Loucy (cell line): Measurements from ENCODE around the gene YES1.

Experiments used
- H2AFZ ChIP-seq: fragments of 200-600 bp; sonication (generic); 2 replicates; pipeline ENCODE4 v1.6.0; 2016; ENCODE audit warnings: antibody characterized with exemption, mild to moderate bottlenecking, low read length, moderate library complexity
- H3F3A ChIP-seq: fragments of 200-600 bp; 2 replicates; pipeline ENCODE4 v1.6.0; 2016; ENCODE audit warnings: antibody characterized with exemption, low read depth, mild to moderate bottlenecking
- H3K27me3 ChIP-seq: fragments of 200-600 bp; sonication (generic); 2 replicates; pipeline ENCODE4 v1.6.1; 2014; ENCODE audit warnings: low read length, mild to moderate bottlenecking; ENCODE audit not compliant: insufficient read depth, poor library complexity, severe bottlenecking
- H3K36me3 ChIP-seq: fragments of 200-600 bp; sonication (generic); 2 replicates; pipeline ENCODE4 v1.6.1; 2016; ENCODE audit warnings: low read length; ENCODE audit not compliant: insufficient read depth
- H3K4me1 ChIP-seq: fragments of 200-600 bp; sonication (generic); 2 replicates; pipeline ENCODE4 v1.5.1; 2014; ENCODE audit warnings: low read length, mild to moderate bottlenecking; ENCODE audit not compliant: insufficient read depth, poor library complexity, severe bottlenecking
- H3K4me2 ChIP-seq: fragments of 200-600 bp; sonication (generic); 2 replicates; pipeline ENCODE4 v1.6.0; 2014; ENCODE audit warnings: antibody characterized with exemption, low read length, low read depth, mild to moderate bottlenecking; ENCODE audit not compliant: poor library complexity, severe bottlenecking
- H3K4me3 ChIP-seq: fragments of 200-600 bp; sonication (generic); 2 replicates; pipeline ENCODE4 v1.5.1; 2014; ENCODE audit warnings: low read length, mild to moderate bottlenecking, mixed read lengths; ENCODE audit not compliant: poor library complexity, severe bottlenecking
- H3K79me2 ChIP-seq: fragments of 200-600 bp; sonication (generic); 2 replicates; pipeline ENCODE4 v1.6.1; 2014; ENCODE audit warnings: low read length; ENCODE audit not compliant: insufficient read depth
- H3K9ac ChIP-seq: fragments of 200-600 bp; sonication (generic); 2 replicates; pipeline ENCODE4 v1.6.0; 2014; ENCODE audit warnings: mild to moderate bottlenecking, low read depth, low read length, moderate library complexity; ENCODE audit not compliant: poor library complexity, severe bottlenecking
- H3K9me2 ChIP-seq: fragments of 200-600 bp; sonication (generic); replicated peaks from 2 replicates; pipeline ENCODE4 v1.6.1; 2016; ENCODE audit warnings: low read depth, low read length, mixed read lengths
- H3K9me3 ChIP-seq: fragments of 200-600 bp; sonication (generic); 2 replicates; pipeline ENCODE4 v1.6.1; 2014; ENCODE audit warnings: mild to moderate bottlenecking, antibody characterized with exemption, low read length, low read depth; ENCODE audit not compliant: insufficient read depth
- H4K20me1 ChIP-seq: fragments of 200-600 bp; sonication (generic); 2 replicates; pipeline ENCODE4 v1.6.0; 2014; ENCODE audit warnings: antibody characterized with exemption, low read length, mild to moderate bottlenecking; ENCODE audit not compliant: insufficient read depth, poor library complexity, severe bottlenecking
- EZH2phosphoT487 ChIP-seq: fragments of 200-600 bp; IDR thresholded peaks from 2 replicates; pipeline ENCODE4 v1.6.1; 2018; ENCODE audit warnings: antibody characterized with exemption, mild to moderate bottlenecking, moderate library complexity, borderline replicate concordance
- TF ChIP-seq, protein P1 (sequence below): fragments of 200-600 bp; sonication (generic); conservative IDR thresholded peaks from 2 replicates; pipeline ENCODE4 v1.5.1; 2014; ENCODE audit warnings: mild to moderate bottlenecking, antibody characterized with exemption, low read length

Gene YES1

DNA sequence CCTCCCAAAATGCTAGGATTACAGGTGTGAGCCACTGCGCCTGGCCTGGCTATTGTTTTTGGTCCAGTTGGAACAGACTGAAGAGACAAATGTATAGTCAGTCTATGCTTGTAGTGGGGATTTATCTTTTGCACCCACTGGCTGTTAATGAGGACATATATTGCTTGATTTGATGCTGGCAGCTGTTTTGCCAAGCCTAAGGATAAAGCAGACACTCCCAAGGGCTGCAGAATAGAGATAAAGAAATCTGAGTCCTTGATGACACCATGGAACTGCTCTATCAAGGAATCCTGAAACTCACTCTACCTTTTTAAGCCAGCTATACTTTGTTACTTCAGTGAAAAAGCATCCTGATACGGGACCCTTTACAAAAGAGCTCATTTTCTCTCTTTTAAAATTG, 56.5 kb downstream of the YES1 start:
- Histone ChIP-seq H3K9me3 (no peaks in the 10 kb centered on the region), H4K20me1 (no peaks in the 10 kb centered on the region), H3K9me2 (no peaks in the 10 kb centered on the region), H3K79me2 (no peaks in the 10 kb centered on the region), H3K4me2 (no peak overlapping the region), H3K9ac (no peak overlapping the region), H3K4me3 (no peak overlapping the region), H3F3A (no peaks in the 10 kb centered on the region), H2AFZ (no peak overlapping the region), H3K4me1 (no peaks in the 10 kb centered on the region), H3K27me3 (no peaks in the 10 kb centered on the region), H3K36me3 (no peaks in the 10 kb centered on the region)
- TF ChIP-seq EZH2phosphoT487 = no peak
- TF ChIP-seq, protein P1, sequence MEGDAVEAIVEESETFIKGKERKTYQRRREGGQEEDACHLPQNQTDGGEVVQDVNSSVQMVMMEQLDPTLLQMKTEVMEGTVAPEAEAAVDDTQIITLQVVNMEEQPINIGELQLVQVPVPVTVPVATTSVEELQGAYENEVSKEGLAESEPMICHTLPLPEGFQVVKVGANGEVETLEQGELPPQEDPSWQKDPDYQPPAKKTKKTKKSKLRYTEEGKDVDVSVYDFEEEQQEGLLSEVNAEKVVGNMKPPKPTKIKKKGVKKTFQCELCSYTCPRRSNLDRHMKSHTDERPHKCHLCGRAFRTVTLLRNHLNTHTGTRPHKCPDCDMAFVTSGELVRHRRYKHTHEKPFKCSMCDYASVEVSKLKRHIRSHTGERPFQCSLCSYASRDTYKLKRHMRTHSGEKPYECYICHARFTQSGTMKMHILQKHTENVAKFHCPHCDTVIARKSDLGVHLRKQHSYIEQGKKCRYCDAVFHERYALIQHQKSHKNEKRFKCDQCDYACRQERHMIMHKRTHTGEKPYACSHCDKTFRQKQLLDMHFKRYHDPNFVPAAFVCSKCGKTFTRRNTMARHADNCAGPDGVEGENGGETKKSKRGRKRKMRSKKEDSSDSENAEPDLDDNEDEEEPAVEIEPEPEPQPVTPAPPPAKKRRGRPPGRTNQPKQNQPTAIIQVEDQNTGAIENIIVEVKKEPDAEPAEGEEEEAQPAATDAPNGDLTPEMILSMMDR = no peak

DNA sequence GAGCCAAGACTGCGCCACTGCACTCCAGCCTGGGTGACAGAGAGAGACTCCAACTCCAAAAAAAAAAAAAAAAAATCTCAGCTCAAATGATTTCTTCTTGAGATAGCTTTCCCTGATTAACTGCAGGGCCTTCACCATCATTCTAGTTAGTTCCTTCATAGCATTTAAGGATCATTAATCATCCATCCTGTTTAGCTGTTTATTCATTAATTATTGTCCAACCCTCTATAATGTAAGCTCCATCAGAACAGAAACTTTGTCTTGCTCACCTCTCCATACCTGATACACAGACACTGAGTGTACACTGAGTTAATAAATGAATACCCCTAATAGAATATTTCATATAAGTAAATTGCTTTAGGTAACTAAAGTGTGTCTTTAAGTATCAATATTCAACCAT, 57.4 kb downstream of the YES1 start:
- H3K4me2 ChIP-seq = no peak overlapping the region
- TF ChIP-seq, protein P1 = no peak
- no peak for TF ChIP-seq EZH2phosphoT487
- H3K79me2 ChIP-seq = no peaks in the 10 kb centered on the region
- H3F3A ChIP-seq = no peaks in the 10 kb centered on the region
- H3K9ac ChIP-seq = no peak overlapping the region
- H3K4me1 ChIP-seq = no peaks in the 10 kb centered on the region
- no peak overlapping the region for H2AFZ ChIP-seq
- H3K9me3 ChIP-seq = no peaks in the 10 kb centered on the region
- H3K4me3 ChIP-seq = no peak overlapping the region
- no peaks in the 10 kb centered on the region for H4K20me1 ChIP-seq
- H3K9me2 ChIP-seq = no peaks in the 10 kb centered on the region
- no peaks in the 10 kb centered on the region for H3K27me3 ChIP-seq
- no peaks in the 10 kb centered on the region for H3K36me3 ChIP-seq

DNA sequence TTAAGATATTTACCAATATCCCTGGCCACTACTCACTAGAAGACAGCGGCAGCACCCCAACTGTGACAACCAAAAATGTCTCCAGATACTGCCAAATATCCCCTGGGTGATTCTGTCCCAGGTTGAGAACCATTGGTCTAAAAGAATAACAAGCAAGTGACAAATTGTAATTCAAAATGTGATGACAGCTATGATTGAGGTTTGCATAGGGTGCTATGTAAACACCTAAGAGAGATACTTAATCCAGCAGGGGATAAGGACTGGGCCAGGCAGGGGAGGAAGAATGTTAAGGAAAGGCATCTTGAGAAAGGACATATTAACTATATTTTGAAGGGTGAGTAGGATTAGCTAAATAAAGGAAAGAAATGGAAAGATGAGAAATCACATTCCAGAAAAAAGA, 61.6 kb downstream of the YES1 start:
- Histone ChIP-seq H2AFZ (no peak overlapping the region), H3K79me2 (no peaks in the 10 kb centered on the region), H3K36me3 (peaks cover 13% of the 10 kb centered on the region; the same call in 1 of the 2 replicates), H3K9me2 (no peaks in the 10 kb centered on the region), H3K4me3 (no peak overlapping the region), H4K20me1 (no peaks in the 10 kb centered on the region), H3K4me2 (no peak overlapping the region), H3K4me1 (no peaks in the 10 kb centered on the region), H3K27me3 (no peaks in the 10 kb centered on the region), H3K9ac (no peak overlapping the region), H3F3A (no peaks in the 10 kb centered on the region), H3K9me3 (no peaks in the 10 kb centered on the region)
- TF ChIP-seq, protein P1 = no peak
- TF ChIP-seq EZH2phosphoT487 = no peak
